GM12878 (cell line): ENCODE data around the gene USP12. TPM values are rescaled to one million over a fixed set of nuclear protein-coding genes. Genes with fewer than 3 reads are reported as not detected.

Experiments
- ATAC-seq: fragments of 200-7000 bp; cut with Tn5 transposase; 3 replicates; pipeline ENCODE4 v1.9.1; 2020; ENCODE audit warnings: mild to moderate bottlenecking, moderate library complexity
- BruUV-seq: library from RNA; stranded (reverse); fragments of 400-500 nt; replicated peaks from 2 replicates; lab custom pipeline; 2021; lab: Mats Ljungman, UMichigan
- CTCF ChIA-PET: fragments of 300-600 bp; sonication (Branson Sonifier 250); formaldehyde crosslinking; extraction: SDS; loops from one replicate; lab custom pipeline; 2021; ENCODE audit warnings: inconsistent platforms; lab: Yijun Ruan, JAX
- POLR2A ChIA-PET: fragments of 350-600 bp; formaldehyde crosslinking; extraction: SDS; loops from one replicate; lab custom pipeline; 2021; ENCODE audit warnings: inconsistent platforms; lab: Charles Lee
- RAD21 ChIA-PET: fragments of 300-600 bp; sonication (Branson Sonifier 250); formaldehyde crosslinking; loops from one replicate; lab custom pipeline; 2023; ENCODE audit warnings: antibody characterized with exemption; ENCODE audit not compliant: unreplicated experiment; lab: Charles Lee
- SMC1A ChIA-PET: fragments of 300-600 bp; sonication (Branson Sonifier 250); formaldehyde crosslinking; loops from one replicate; lab custom pipeline; 2023; ENCODE audit not compliant: unreplicated experiment, uncharacterized antibody; lab: Charles Lee
- DNase-seq: peaks from one replicate; pipeline ENCODE4 v3.0.0-alpha.2; 2011; ENCODE audit warnings: low read depth, low spot score
- FAIRE-seq: peaks from 3 replicates; lab custom pipeline; 2011; peaks lifted over from hg19 to GRCh38; lab: Jason Lieb, UNC
- H2AFZ ChIP-seq: 2 replicates; pipeline ENCODE4 v1.6.0; 2011; ENCODE audit warnings: low read depth, low read length, control low read depth; ENCODE audit not compliant: control insufficient read depth
- H3K27ac ChIP-seq: 2 replicates; pipeline ENCODE4 v1.5.1; 2011; ENCODE audit warnings: control low read depth; ENCODE audit not compliant: control insufficient read depth, insufficient read depth
- H3K27me3 ChIP-seq, 2 experiments: replicated peaks in 1 of 2; 2 replicates each; pipeline versions ENCODE4 v1.6.0 to v1.6.1; 2011; ENCODE audit warnings: low read length in 1 of 2; ENCODE audit not compliant: control insufficient read depth in 2 of 2, insufficient read depth in 2 of 2
- H3K36me3 ChIP-seq, 2 experiments: 2 replicates each; pipeline ENCODE4 v1.5.1; 2011; ENCODE audit warnings: low read length in 1 of 2; ENCODE audit not compliant: control insufficient read depth in 2 of 2, insufficient read depth in 2 of 2
- H3K4me1 ChIP-seq: 2 replicates; pipeline ENCODE4 v1.6.1; 2011; ENCODE audit warnings: mild to moderate bottlenecking, low read length, moderate library complexity, mixed read lengths; ENCODE audit not compliant: control insufficient read depth, insufficient read depth
- H3K4me2 ChIP-seq: 2 replicates; pipeline ENCODE4 v1.6.0; 2011; ENCODE audit warnings: control low read depth; ENCODE audit not compliant: control insufficient read depth, insufficient read depth
- H3K4me3 ChIP-seq: fragments of 200-600 bp; sonication (generic); 2 replicates; pipeline ENCODE4 v1.5.1; 2016
- H3K79me2 ChIP-seq: 2 replicates; pipeline ENCODE4 v1.6.0; 2011; ENCODE audit warnings: low read length; ENCODE audit not compliant: control insufficient read depth, insufficient read depth
- H3K9ac ChIP-seq: 2 replicates; pipeline ENCODE4 v1.8.0; 2011; ENCODE audit warnings: low read length, control low read depth, mixed read lengths; ENCODE audit not compliant: control insufficient read depth, insufficient read depth
- H3K9me3 ChIP-seq: replicated peaks from 3 replicates; pipeline ENCODE4 v1.5.1; 2011; ENCODE audit warnings: mild to moderate bottlenecking, low read length; ENCODE audit not compliant: control insufficient read depth, insufficient read depth
- H4K20me1 ChIP-seq: 2 replicates; pipeline ENCODE4 v1.6.0; 2011; ENCODE audit not compliant: control insufficient read depth, insufficient read depth
- BRCA1 ChIP-seq: IDR thresholded peaks from 2 replicates; pipeline ENCODE4 v1.6.1; 2011; ENCODE audit warnings: low read depth, low read length, improper control_type of control experiment
- CBFB ChIP-seq: IDR thresholded peaks from 2 replicates; pipeline ENCODE4 v1.6.1; 2016; ENCODE audit warnings: antibody characterized with exemption, low read depth
- CBX3 ChIP-seq: fragments of 200-600 bp; sonication (generic); IDR thresholded peaks from 2 replicates; pipeline ENCODE4 v1.6.1; 2016; ENCODE audit warnings: low read depth, borderline replicate concordance
- CREM ChIP-seq: IDR thresholded peaks from 2 replicates; pipeline ENCODE4 v1.6.1; 2014; ENCODE audit warnings: antibody characterized with exemption, low read depth
- FOS ChIP-seq: IDR thresholded peaks from 3 replicates; pipeline ENCODE4 v1.6.1; 2011; ENCODE audit warnings: borderline replicate concordance; ENCODE audit not compliant: insufficient read length; ENCODE audit errors: extremely low read depth
- IKZF1 ChIP-seq: fragments of 450-650 bp; conservative IDR thresholded peaks from 2 replicates; pipeline ENCODE4 v1.6.1; 2017; ENCODE audit warnings: antibody characterized with exemption, mild to moderate bottlenecking
- MTA2 ChIP-seq: fragments of 450-650 bp; IDR thresholded peaks from 2 replicates; pipeline ENCODE4 v1.6.1; 2016; ENCODE audit warnings: low read depth, mild to moderate bottlenecking, moderate library complexity
- NR2C2 ChIP-seq: IDR thresholded peaks from 2 replicates; pipeline ENCODE4 v1.6.1; 2011; ENCODE audit warnings: borderline replicate concordance, low read depth; ENCODE audit not compliant: control insufficient read depth, insufficient read length
- POLR2A ChIP-seq: IDR thresholded peaks from 2 replicates; pipeline ENCODE4 v1.6.1; 2011; ENCODE audit warnings: low read depth, mild to moderate bottlenecking, low read length
- RAD51 ChIP-seq: fragments of 450-650 bp; IDR thresholded peaks from 2 replicates; pipeline ENCODE4 v1.6.1; 2016; ENCODE audit warnings: moderate library complexity, mild to moderate bottlenecking, inconsistent platforms
- RFX5 ChIP-seq: IDR thresholded peaks from 2 replicates; pipeline ENCODE4 v1.6.1; 2011; ENCODE audit warnings: low read depth, low read length, improper control_type of control experiment
- SUZ12 ChIP-seq: fragments of 200-600 bp; sonication (generic); IDR thresholded peaks from one replicate; pipeline ENCODE4 v1.6.1; 2018; ENCODE audit warnings: antibody characterized with exemption, mild to moderate bottlenecking; ENCODE audit not compliant: unreplicated experiment
- TBL1XR1 ChIP-seq: IDR thresholded peaks from 2 replicates; pipeline ENCODE4 v1.6.1; 2012; ENCODE audit warnings: low read depth, low read length, improper control_type of control experiment
- ZNF207 ChIP-seq: fragments of 450-650 bp; IDR thresholded peaks from 2 replicates; pipeline ENCODE4 v1.6.1; 2014; ENCODE audit warnings: antibody characterized with exemption, mild to moderate bottlenecking, borderline replicate concordance
- ZNF217 ChIP-seq: fragments of 450-650 bp; IDR thresholded peaks from 2 replicates; pipeline ENCODE4 v1.6.1; 2017; ENCODE audit warnings: antibody characterized with exemption, mild to moderate bottlenecking
- WGBS: methylation state at CpG from one replicate; pipeline ENCODE4 v1.1.6; 2016; ENCODE audit warnings: low lambda C conversion rate; ENCODE audit not compliant: insufficient replicate concordance, insufficient coverage; ENCODE audit errors: missing lambda C conversion rate; 5-methylcytosine and 5-hydroxymethylcytosine counted together
- in situ Hi-C: fragments of 300-500 bp; cut with MboI; formaldehyde crosslinking; loops from 9 replicates; pipeline ENCODE4 v1.14.3; 2018; ENCODE audit warnings: mixed read lengths
- intact Hi-C: fragments of 100-400 bp; cut with micrococcal nuclease; formaldehyde crosslinking; loops from one replicate; pipeline ENCODE4 v1.14.2; 2022; ENCODE audit not compliant: unreplicated experiment
- polyA plus RNA-seq, 11 experiments: library from polyadenylated mRNA; depleted of rRNA in 4 of 11; unstranded in 6 of 11; stranded (reverse) in 5 of 11; fragments of >200 nt; fragmentation: Nextera tagmentation in 4 of 11; fragmentation: Illumina TruSeq in 1 of 11; extraction: Ambion mirVana in 4 of 11; extraction: Trizol in 1 of 11; gene quantifications; 1 replicate in 1 of 11; 2 replicates in 10 of 11; pipeline versions ENCODE4 v1.2.1 to v1.2.3, GENCODE V29; 2011 to 2016; ENCODE audit warnings: inconsistent platforms in 2 of 11, missing spikeins in 2 of 11, low read depth in 1 of 11
- total RNA-seq, 4 experiments: library from RNA; depleted of rRNA in 3 of 4; stranded (reverse); fragments of >200 nt in 3 of 4; fragmentation: Illumina TruSeq in 1 of 4; extraction: Trizol in 1 of 4; gene quantifications; 2 replicates each; pipeline versions ENCODE4 v1.2.1 to v1.2.3, GENCODE V29; 2013 to 2021
- TF ChIP-seq, protein P1 (sequence below): IDR thresholded peaks from 2 replicates; pipeline ENCODE4 v1.6.1; 2012; ENCODE audit warnings: low read length, inconsistent platforms
- TF ChIP-seq, protein P2 (sequence below): IDR thresholded peaks from 2 replicates; pipeline ENCODE4 v1.6.1; 2011; ENCODE audit warnings: low read depth, mild to moderate bottlenecking, low read length, moderate library complexity, borderline replicate concordance; ENCODE audit errors: extremely low read depth

Gene USP12
- total and polyA plus RNA-seq, 10 of the 15 experiments (the other 5 are each of a cell fraction or from before 2014, with no cell fraction given) = 3.5 to 32.2 (median 24.6) TPM

- no peak for FAIRE-seq
Observed at GRCh38 chr13:27053902-27054595, 117.6 kb downstream of the USP12 start.

DNA sequence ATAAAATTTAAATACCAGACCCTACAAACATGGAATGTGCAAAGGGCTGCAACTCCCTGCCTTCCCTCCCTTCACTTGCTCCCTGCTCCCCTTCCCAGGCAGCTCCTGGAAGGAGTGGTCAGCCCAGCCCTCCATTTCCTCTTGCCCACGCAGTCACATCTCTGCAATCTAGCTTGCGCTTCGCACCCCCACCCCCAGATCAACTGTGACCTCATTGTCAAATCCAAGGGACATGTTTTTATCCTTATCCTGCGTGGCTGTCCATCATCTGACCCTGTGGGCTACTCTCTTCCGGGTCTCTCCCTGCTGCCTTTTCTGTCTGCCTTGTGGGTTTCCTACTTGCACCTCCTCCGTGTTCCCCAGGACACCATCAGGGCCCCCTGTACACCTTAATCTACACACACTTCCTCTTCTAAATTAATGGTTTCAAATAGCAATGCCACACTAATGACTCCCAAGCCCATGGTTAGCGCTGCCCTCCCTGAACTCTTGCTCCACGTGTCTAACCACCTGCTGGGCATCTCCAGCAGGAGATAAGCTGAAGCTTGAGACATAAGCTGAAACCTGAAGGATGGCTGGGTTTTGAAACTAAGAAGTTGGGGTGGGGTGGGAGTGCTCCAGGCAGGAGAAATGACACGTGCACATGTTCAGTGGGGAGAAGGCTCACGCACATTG is 118.3 kb downstream of the USP12 start:
- ChIA-PET POLR2A (no interaction called here), RAD21 (no interaction called here), CTCF (interaction anchor here (1.0 kb wide), 1 partner anchor 114 kb away, joined by 3 read pairs; no protein-coding TSS in a partner anchor), SMC1A (no interaction called here)
- no peaks in the 10 kb centered on the region for H4K20me1 ChIP-seq
- WGBS = 78% methylated on average over 10 of the region's 10 CpGs
- H3K36me3 ChIP-seq = no peaks in the 10 kb centered on the region
- intact Hi-C loops (no loop called here), in situ Hi-C loops (no loop called here)
- H3K4me1 ChIP-seq = no peaks in the 10 kb centered on the region
- no peaks in the 10 kb centered on the region for H3K9me3 ChIP-seq
- H3K27me3 ChIP-seq = no peaks in the 10 kb centered on the region
- FAIRE-seq (no peak), ATAC-seq (no peak), DNase-seq (no peak)
- no peak overlapping the region for H3K4me2 ChIP-seq
- no peak overlapping the region for H3K9ac ChIP-seq
- no peak overlapping the region for H3K4me3 ChIP-seq
- no peak overlapping the region for H2AFZ ChIP-seq
- H3K79me2 ChIP-seq = no peaks in the 10 kb centered on the region
- no peak overlapping the region for H3K27ac ChIP-seq
- BruUV-seq = no TSS peak
- TF ChIP-seq RAD51 (no peak), ZNF217 (no peak), FOS (no peak), IKZF1 (no peak), CBFB (no peak), RFX5 (no peak), TBL1XR1 (no peak), SUZ12 (no peak), CREM (no peak), MTA2 (no peak), NR2C2 (no peak), BRCA1 (no peak), POLR2A (no peak), CBX3 (no peak)
- TF ChIP-seq, protein P1, sequence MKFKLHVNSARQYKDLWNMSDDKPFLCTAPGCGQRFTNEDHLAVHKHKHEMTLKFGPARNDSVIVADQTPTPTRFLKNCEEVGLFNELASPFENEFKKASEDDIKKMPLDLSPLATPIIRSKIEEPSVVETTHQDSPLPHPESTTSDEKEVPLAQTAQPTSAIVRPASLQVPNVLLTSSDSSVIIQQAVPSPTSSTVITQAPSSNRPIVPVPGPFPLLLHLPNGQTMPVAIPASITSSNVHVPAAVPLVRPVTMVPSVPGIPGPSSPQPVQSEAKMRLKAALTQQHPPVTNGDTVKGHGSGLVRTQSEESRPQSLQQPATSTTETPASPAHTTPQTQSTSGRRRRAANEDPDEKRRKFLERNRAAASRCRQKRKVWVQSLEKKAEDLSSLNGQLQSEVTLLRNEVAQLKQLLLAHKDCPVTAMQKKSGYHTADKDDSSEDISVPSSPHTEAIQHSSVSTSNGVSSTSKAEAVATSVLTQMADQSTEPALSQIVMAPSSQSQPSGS = no peak

More at GRCh38 chr13:27053902-27054595, 117.6 kb downstream of the USP12 start:
- peak; percentile 24; the same call in 1 of the 3 replicates for ATAC-seq
- ChIA-PET CTCF (interaction anchor here (0.7 to 1.0 kb wide), 2 partner anchors 114 to 220 kb away, joined by 3 read pairs; no protein-coding TSS in a partner anchor), POLR2A (no interaction called here), RAD21 (no interaction called here), SMC1A (no interaction called here)
- no peak overlapping the region for H3K4me2 ChIP-seq
- no peak overlapping the region for H3K9ac ChIP-seq
- no peak overlapping the region for H3K27ac ChIP-seq
- in situ Hi-C loops (no loop called here), intact Hi-C loops (no loop called here)
- no peaks in the 10 kb centered on the region for H4K20me1 ChIP-seq
- H3K4me1 ChIP-seq = no peaks in the 10 kb centered on the region
- no peak for DNase-seq
- no peak overlapping the region for H3K4me3 ChIP-seq
- no peaks in the 10 kb centered on the region for H3K27me3 ChIP-seq
- no peaks in the 10 kb centered on the region for H3K9me3 ChIP-seq
- BruUV-seq = no TSS peak
- 70% methylated on average over 6 of the region's 6 CpGs for WGBS
- no peak overlapping the region for H2AFZ ChIP-seq
- no peaks in the 10 kb centered on the region for H3K36me3 ChIP-seq
- TF ChIP-seq, protein P2, sequence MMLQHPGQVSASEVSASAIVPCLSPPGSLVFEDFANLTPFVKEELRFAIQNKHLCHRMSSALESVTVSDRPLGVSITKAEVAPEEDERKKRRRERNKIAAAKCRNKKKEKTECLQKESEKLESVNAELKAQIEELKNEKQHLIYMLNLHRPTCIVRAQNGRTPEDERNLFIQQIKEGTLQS = no peak
- TF ChIP-seq ZNF207 (no peak), NR2C2 (no peak)
- no peaks in the 10 kb centered on the region for H3K79me2 ChIP-seq
